Transverse colon (tissue), 4 donors: Measurements from ENCODE around the gene INPP4B.

Experiments used
- POLR2AphosphoS5 ChIP-seq, 3 donors: sonication (generic); formaldehyde crosslinking; IDR thresholded peaks; one replicate each; pipeline ENCODE4 v1.6.1; 2016; ENCODE audit warnings: antibody characterized with exemption in 3 of 3
- TF ChIP-seq, protein P1 (sequence below), 5 experiments: fragments of 200-600 bp in 3 of 5; fragments of 450-650 bp in 2 of 5; sonication (generic) in 3 of 5; IDR thresholded peaks; 1 replicate in 2 of 5; 2 replicates in 3 of 5; pipeline ENCODE4 v1.5.1; 2016 to 2017; ENCODE audit warnings: antibody characterized with exemption in 5 of 5, inconsistent platforms in 3 of 5, mild to moderate bottlenecking in 2 of 5, moderate library complexity in 1 of 5

DNA sequence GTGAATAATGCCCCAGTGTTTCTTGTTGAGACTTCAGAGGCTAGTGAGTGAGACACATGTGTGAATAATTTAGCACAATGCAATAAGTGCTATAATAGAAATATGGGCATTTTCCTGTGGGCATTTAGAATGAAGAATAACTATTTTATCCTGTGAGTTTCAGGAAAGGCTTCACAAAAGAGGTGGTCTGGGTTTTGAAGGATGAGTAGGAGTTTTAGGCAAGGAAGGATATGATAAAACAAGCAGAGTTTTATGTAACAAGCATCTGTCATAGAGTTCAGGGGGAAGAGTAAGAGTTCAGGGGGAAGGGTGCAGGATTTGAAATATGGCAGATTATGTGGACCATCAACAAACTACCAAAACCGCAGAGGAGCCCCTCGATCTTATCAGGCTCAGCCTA is 529.2 kb downstream of the INPP4B start:
- TF ChIP-seq, protein P1, sequence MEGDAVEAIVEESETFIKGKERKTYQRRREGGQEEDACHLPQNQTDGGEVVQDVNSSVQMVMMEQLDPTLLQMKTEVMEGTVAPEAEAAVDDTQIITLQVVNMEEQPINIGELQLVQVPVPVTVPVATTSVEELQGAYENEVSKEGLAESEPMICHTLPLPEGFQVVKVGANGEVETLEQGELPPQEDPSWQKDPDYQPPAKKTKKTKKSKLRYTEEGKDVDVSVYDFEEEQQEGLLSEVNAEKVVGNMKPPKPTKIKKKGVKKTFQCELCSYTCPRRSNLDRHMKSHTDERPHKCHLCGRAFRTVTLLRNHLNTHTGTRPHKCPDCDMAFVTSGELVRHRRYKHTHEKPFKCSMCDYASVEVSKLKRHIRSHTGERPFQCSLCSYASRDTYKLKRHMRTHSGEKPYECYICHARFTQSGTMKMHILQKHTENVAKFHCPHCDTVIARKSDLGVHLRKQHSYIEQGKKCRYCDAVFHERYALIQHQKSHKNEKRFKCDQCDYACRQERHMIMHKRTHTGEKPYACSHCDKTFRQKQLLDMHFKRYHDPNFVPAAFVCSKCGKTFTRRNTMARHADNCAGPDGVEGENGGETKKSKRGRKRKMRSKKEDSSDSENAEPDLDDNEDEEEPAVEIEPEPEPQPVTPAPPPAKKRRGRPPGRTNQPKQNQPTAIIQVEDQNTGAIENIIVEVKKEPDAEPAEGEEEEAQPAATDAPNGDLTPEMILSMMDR (IDR thresholded peaks at IDR 0.05), result no peak
- no peak for TF ChIP-seq POLR2AphosphoS5 (IDR thresholded peaks at IDR 0.05)
